ENCODE measurements around the gene PRR12. TPM values are rescaled to one million over a fixed set of nuclear protein-coding genes. Genes with fewer than 3 reads are reported as not detected.

Gene PRR12
- total RNA-seq, 4 donors from 2014 or later: 4.6 to 15.4 (median 6.2) TPM

DNA sequence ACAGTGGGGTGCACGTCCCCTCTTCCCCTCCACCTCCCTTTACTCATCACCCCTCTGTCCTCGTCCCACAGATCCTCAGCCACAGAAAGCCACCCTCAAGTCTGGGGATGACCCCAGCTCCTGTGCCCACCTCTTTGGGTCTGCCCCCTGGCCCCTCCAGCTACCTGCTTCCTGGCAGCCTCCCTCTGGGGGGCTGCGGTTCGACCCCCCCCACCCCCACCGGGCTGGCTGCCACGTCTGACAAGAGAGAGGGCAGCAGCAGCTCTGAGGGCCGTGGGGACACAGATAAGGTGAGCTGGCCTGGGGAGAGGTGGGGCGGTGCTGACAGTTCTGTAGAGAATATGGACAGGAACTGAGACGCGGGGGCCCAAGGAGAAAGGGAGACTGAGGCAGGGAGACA is 63.6 kb downstream of the PRR12 start:
- no peak for TF ChIP-seq CTCF (IDR thresholded peaks at IDR 0.05; ENCODE audit: low read depth)

- TF ChIP-seq CTCF (IDR thresholded peaks at IDR 0.05; ENCODE audit: low read depth): no peak
These were observed 64.8 kb downstream of the PRR12 start for GRCh38 chr19:49655570-49656455.

GRCh38 chr19:49656456-49657109 is 65.6 kb downstream of the PRR12 start:
- no peak for TF ChIP-seq CTCF (IDR thresholded peaks at IDR 0.05; ENCODE audit: low read depth)

DNA sequence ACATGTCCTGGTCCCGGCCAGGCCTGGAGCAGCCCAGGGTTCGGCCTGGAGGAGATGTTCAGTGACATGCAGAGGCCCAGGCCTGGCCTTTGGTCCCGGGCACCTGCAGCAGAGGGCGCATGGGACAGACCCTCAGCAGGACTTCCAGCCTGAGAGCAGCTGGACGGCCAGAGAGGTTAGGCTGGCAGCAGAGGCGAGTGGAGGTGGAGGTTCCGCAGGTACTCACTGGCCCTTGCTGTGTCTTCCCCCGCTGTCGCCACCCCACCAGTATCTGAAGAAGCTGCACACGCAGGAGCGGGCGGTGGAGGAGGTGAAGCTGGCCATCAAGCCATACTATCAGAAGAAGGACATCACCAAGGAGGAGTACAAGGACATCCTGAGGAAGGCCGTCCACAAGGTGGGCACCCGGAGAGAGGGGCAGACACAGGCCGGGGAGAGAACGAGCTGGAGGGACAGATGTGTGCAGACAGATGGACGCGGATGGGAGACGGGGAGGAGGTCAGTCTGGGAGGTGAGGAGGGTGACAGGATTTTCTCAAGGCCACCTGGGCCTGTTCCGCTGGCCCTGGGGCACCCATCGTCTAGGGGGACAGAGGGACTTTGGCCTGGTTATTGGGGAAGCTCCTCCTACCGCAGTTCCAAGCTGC is 66.6 kb downstream of the PRR12 start:
- TF ChIP-seq CTCF (IDR thresholded peaks at IDR 0.05; ENCODE audit: low read depth): no peak

DNA sequence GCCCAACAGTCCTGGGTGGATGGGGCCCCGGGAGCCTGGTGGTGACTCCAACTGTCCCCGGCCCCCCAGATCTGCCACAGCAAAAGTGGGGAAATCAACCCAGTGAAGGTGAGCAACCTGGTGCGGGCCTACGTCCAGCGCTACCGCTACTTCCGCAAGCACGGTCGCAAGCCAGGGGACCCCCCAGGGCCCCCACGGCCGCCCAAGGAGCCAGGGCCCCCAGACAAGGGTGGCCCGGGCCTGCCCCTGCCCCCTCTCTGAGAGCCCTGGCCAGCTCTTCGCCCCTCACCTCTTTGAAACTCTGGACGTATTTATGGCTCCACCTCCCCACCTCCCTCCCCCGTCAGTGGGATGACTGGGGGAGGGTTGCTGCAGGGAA is 67.1 kb downstream of the PRR12 start:
- no peak for TF ChIP-seq CTCF (IDR thresholded peaks at IDR 0.05; ENCODE audit: low read depth)

GRCh38 chr19:49658566-49659442 is 67.8 kb downstream of the PRR12 start:
- TF ChIP-seq CTCF (IDR thresholded peaks at IDR 0.05; ENCODE audit: low read depth): no peak

Data from subcutaneous adipose tissue (tissue), 4 donors.